ENCODE measurements around the gene FAM107B. TPM values are rescaled to one million over a fixed set of nuclear protein-coding genes. Genes with fewer than 3 reads are reported as not detected.

FAM107B gene
- total RNA-seq, 1 donor: 30.0 TPM

- no peaks in the 10 kb centered on the region for H3K36me3 ChIP-seq (ENCODE audit: insufficient read depth, low read length)
Measured at GRCh38 chr10:14812271-14812670, 37.6 kb upstream of the FAM107B start.

GRCh38 chr10:14810969-14811953 is 36.6 kb upstream of the FAM107B start:
- no peak for TF ChIP-seq CTCF (IDR thresholded peaks at IDR 0.05; ENCODE audit: extremely low read depth, low read depth, low read length)

More at GRCh38 chr10:14812271-14812670, 37.6 kb upstream of the FAM107B start:
- no peaks in the 10 kb centered on the region for H3K79me2 ChIP-seq (ENCODE audit: insufficient read depth, low read length)
- no peak overlapping the region for H3K4me2 ChIP-seq (ENCODE audit: insufficient read depth, low read length)
- peaks cover 5% of the 10 kb centered on the region for H3K27me3 ChIP-seq (ENCODE audit: insufficient read depth, low read length)
- TF ChIP-seq CTCF (IDR thresholded peaks at IDR 0.05; ENCODE audit: extremely low read depth, low read depth, low read length): no peak
- H4K20me1 ChIP-seq (ENCODE audit: insufficient read depth, low read length): no peaks in the 10 kb centered on the region
- H3K4me3 ChIP-seq (ENCODE audit: insufficient read depth, low read length): no peak overlapping the region
- no peak overlapping the region for H3K27ac ChIP-seq (ENCODE audit: low read depth, low read length)
- no peaks in the 10 kb centered on the region for H3K9me3 ChIP-seq (ENCODE audit: low read depth, low read length)
- no peak for DNase-seq (ENCODE audit: insufficient read length, low spot score, missing footprints)
- no peak overlapping the region for H2AFZ ChIP-seq (ENCODE audit: low read length)
- H3K4me1 ChIP-seq (ENCODE audit: insufficient read depth, low read length): peaks cover 11% of the 10 kb centered on the region

GRCh38 chr10:14806318-14806717 is 31.6 kb upstream of the FAM107B start:
- no peak overlapping the region for H2AFZ ChIP-seq (ENCODE audit: low read length)
- DNase-seq (ENCODE audit: insufficient read length, low spot score, missing footprints): no peak
- no peaks in the 10 kb centered on the region for H3K9me3 ChIP-seq (ENCODE audit: low read depth, low read length)
- no peaks in the 10 kb centered on the region for H4K20me1 ChIP-seq (ENCODE audit: insufficient read depth, low read length)
- no peaks in the 10 kb centered on the region for H3K4me1 ChIP-seq (ENCODE audit: insufficient read depth, low read length)
- no peak for TF ChIP-seq CTCF (IDR thresholded peaks at IDR 0.05; ENCODE audit: extremely low read depth, low read depth, low read length)
- no peaks in the 10 kb centered on the region for H3K79me2 ChIP-seq (ENCODE audit: insufficient read depth, low read length)
- H3K36me3 ChIP-seq (ENCODE audit: insufficient read depth, low read length): no peaks in the 10 kb centered on the region
- H3K27ac ChIP-seq (ENCODE audit: low read depth, low read length): no peak overlapping the region
- peaks cover 17% of the 10 kb centered on the region for H3K27me3 ChIP-seq (ENCODE audit: insufficient read depth, low read length)
- no peak overlapping the region for H3K4me2 ChIP-seq (ENCODE audit: insufficient read depth, low read length)
- H3K4me3 ChIP-seq (ENCODE audit: insufficient read depth, low read length): no peak overlapping the region

More at GRCh38 chr10:14810969-14811953, 36.6 kb upstream of the FAM107B start:
- Histone ChIP-seq H3K9me3 (ENCODE audit: low read depth, low read length) (no peaks in the 10 kb centered on the region), H3K27me3 (ENCODE audit: insufficient read depth, low read length) (peaks cover 5% of the 10 kb centered on the region), H3K36me3 (ENCODE audit: insufficient read depth, low read length) (no peaks in the 10 kb centered on the region), H3K4me2 (ENCODE audit: insufficient read depth, low read length) (no peak overlapping the region), H3K4me3 (ENCODE audit: insufficient read depth, low read length) (no peak overlapping the region), H3K27ac (ENCODE audit: low read depth, low read length) (no peak overlapping the region), H3K79me2 (ENCODE audit: insufficient read depth, low read length) (no peaks in the 10 kb centered on the region), H3K4me1 (ENCODE audit: insufficient read depth, low read length) (peaks cover 11% of the 10 kb centered on the region), H2AFZ (ENCODE audit: low read length) (no peak overlapping the region), H4K20me1 (ENCODE audit: insufficient read depth, low read length) (no peaks in the 10 kb centered on the region)
- DNase-seq (ENCODE audit: insufficient read length, low spot score, missing footprints): no peak

- H3K27me3 ChIP-seq (ENCODE audit: insufficient read depth, low read length): peaks cover 31% of the 10 kb centered on the region
- no peak for TF ChIP-seq CTCF (IDR thresholded peaks at IDR 0.05; ENCODE audit: extremely low read depth, low read depth, low read length)
- no peaks in the 10 kb centered on the region for H3K79me2 ChIP-seq (ENCODE audit: insufficient read depth, low read length)
- no peak overlapping the region for H3K27ac ChIP-seq (ENCODE audit: low read depth, low read length)
- no peaks in the 10 kb centered on the region for H3K4me1 ChIP-seq (ENCODE audit: insufficient read depth, low read length)
- no peak for DNase-seq (ENCODE audit: insufficient read length, low spot score, missing footprints)
- H3K9me3 ChIP-seq (ENCODE audit: low read depth, low read length): no peaks in the 10 kb centered on the region
- H3K4me2 ChIP-seq (ENCODE audit: insufficient read depth, low read length): no peak overlapping the region
- H4K20me1 ChIP-seq (ENCODE audit: insufficient read depth, low read length): no peaks in the 10 kb centered on the region
- no peak overlapping the region for H3K4me3 ChIP-seq (ENCODE audit: insufficient read depth, low read length)
- H2AFZ ChIP-seq (ENCODE audit: low read length): no peak overlapping the region
- H3K36me3 ChIP-seq (ENCODE audit: insufficient read depth, low read length): no peaks in the 10 kb centered on the region
Measured at GRCh38 chr10:14803827-14804226, 29.1 kb upstream of the FAM107B start.

All from osteoblast (primary cell).